Renal cortex interstitium (tissue), 11 donors: ENCODE measurements around the gene C20orf173. TPM values are rescaled to one million over a fixed set of nuclear protein-coding genes. Genes with fewer than 3 reads are reported as not detected.

Source experiments
- DNase-seq, 11 donors: peaks; one replicate each; pipeline ENCODE4 v3.0.0-alpha.2; 2013; ENCODE audit warnings: low read depth in 9 of 11, low spot score in 4 of 11; ENCODE audit errors: extremely low read depth in 1 of 11
- polyA plus RNA-seq, 3 donors: library from polyadenylated mRNA; unstranded; fragments of 120-200 nt; gene quantifications; one replicate each; pipeline ENCODE4 v1.2.1, GENCODE V29; 2013; ENCODE audit not compliant: insufficient read length in 3 of 3

The C20orf173 gene
- polyA plus RNA-seq, 3 donors = 0.15 TPM; not detected in 2

GRCh38 chr20:35514371-35514932 lies 15.0 kb downstream of the C20orf173 start:
- no peak for DNase-seq

DNA sequence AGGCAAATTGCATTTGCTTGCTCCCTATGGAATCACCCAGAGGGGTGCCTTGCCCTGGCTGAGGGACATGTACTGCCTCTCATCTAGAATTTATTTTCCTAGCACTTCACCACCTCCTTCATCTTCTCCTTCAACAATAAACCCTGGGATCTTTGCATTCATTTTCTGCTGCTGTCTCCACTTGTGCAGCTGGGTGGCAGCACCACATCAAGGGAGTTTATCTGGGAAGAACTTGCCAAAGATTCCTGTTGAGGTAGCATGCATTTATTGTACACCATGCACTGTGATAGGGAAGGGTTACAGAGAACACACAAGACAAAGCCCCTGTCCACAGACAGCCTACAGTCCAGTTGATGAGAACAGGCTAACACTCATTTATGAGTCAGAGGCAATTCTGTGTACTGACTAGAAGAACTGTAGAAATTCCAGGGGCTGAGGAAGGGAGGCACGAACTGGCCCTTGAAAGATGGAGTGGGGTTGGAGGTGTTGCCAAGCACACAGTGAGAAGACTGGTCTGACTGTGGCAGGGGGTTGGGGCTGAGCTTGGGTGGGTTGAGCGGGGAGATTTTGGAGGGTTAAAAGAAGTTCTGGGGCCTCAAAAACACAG lies 17.5 kb downstream of the C20orf173 start:
- peak in 9 of 11 donors; percentile 3 to 15 (median 7) for DNase-seq

DNA sequence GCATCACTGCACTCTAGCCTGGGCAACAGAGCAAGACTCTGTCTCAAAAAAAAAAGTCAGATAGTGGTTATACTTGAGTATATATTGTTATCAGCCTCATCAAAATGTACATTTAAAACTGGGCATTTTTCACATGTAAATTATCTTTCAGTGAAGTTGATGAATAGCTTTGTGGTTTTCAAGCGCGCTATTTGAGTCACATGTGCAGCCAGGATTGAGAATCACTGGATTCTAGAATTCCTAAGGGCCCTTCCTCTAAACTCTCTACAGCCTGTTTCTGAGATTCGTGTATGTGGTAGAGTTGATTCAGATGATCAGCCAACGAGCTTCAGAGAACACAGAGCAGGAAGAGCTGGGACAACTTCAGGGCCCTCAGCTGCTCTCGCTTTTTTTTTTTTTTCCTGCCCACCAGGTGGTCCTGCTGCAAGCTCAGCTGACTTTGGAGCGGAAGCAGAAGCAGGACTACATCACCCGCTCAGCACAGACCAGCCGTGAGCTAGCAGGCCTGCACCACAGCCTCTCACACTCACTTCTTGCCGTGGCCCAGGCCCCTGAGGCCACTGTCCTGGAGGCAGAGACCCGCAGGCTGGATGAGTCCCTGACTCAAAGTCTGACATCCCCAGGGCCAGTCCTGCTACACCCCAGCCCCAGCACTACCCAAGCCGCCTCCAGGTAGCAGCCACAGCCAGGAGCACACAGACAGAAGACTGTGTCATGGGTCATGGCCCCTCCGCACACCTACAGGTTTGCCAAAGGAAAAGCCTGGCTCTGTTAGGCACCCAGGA lies 18.3 kb downstream of the C20orf173 start:
- no peak for DNase-seq

DNA sequence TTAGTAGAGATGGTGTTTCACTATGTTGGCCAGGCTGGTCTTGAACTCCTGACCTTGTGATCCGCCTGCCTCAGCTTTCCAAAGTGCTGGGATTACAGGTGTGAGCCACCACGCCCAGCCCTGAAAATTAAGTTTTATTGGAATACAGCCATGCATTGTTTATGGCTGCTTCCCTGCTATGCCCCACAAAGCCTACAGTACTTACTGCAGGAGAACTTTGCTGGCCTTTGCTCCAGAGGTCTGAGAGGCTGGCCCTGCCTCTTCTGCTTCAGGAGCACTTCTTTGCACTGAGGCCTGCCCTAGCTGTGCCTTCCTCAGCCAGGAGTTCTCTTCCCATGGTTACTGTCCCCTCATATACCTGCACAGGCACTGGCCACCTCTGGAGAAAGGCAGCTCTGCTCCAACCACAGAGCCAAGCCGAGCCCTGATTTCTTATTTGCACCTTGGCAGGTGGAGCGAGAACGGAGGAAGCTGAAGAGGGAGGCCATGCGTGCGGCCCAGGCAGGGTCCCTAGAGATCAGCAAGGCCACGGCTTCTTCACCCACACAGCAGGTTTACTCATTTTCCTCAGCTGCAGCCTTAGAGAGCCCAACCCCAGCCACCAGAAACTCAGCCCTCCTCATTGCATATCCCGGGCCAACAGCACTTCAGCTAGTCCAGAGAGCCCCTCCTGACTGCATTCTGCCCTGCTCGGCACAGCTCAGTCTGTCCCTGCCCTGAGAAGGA lies 20.8 kb downstream of the C20orf173 start:
- no peak for DNase-seq

- DNase-seq = no peak
Measured at GRCh38 chr20:35506872-35507638, 22.4 kb downstream of the C20orf173 start.

DNA sequence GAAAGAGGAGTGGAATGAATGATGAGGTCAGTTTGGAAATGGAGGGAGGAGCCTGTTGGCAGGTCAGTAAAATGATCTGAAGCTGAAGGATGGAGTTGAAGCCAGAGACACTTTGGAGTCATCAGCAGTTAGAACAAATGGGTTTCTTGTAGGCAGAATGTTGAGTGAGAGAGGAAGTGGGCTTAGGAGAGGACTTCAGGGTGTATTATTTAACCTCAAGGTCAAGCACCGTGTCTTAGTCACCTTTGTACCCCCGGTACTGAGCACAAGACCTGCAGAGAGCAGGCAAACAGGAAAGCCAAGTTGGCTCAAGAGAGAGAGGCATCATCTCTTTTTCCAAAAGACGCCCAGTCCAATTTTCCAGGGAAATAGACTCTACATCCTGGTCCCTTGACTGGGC lies 23.3 kb downstream of the C20orf173 start:
- no peak for DNase-seq

DNA sequence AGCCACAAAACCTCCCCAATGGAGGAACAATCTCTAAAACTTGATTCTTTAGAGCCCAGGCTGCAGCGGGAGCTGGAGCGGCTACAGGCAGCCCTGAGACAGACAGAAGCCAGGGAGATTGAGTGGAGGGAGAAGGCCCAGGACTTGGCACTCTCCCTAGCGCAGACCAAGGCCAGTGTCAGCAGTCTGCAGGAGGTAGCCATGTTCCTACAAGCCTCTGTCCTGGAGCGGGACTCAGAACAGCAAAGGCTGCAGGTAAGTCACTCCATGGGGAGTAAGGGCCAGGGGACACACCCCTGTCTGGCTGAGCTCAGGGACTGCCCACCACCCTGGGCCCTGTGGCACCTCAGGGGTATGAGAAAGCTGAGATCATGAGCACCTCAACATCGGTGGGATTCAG lies 24.7 kb downstream of the C20orf173 start:
- DNase-seq = no peak

GRCh38 chr20:35503841-35504561 lies 25.5 kb downstream of the C20orf173 start:
- no peak for DNase-seq

DNA sequence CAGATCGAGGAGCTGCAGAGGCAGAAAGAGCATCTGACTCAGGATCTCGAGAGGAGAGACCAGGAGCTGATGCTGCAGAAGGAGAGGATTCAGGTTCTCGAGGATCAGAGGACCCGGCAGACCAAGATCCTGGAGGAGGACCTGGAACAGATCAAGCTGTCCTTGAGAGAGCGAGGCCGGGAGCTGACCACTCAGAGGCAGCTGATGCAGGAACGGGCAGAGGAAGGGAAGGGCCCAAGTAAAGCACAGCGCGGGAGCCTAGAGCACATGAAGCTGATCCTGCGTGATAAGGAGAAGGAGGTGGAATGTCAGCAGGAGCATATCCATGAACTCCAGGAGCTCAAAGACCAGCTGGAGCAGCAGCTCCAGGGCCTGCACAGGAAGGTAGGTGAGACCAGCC lies 26.2 kb downstream of the C20orf173 start:
- DNase-seq = no peak

- DNase-seq = no peak
Measured at GRCh38 chr20:35502352-35502751, 27.1 kb downstream of the C20orf173 start.

- no peak for DNase-seq
Measured at GRCh38 chr20:35499271-35499670, 30.2 kb downstream of the C20orf173 start.

- DNase-seq = no peak
Measured at GRCh38 chr20:35497780-35498189, 31.7 kb downstream of the C20orf173 start.

GRCh38 chr20:35497320-35497719 lies 32.1 kb downstream of the C20orf173 start:
- no peak for DNase-seq

GRCh38 chr20:35496481-35496880 lies 33.0 kb downstream of the C20orf173 start:
- DNase-seq = no peak

- DNase-seq = no peak
Measured at GRCh38 chr20:35492352-35492751, 37.1 kb downstream of the C20orf173 start.

DNA sequence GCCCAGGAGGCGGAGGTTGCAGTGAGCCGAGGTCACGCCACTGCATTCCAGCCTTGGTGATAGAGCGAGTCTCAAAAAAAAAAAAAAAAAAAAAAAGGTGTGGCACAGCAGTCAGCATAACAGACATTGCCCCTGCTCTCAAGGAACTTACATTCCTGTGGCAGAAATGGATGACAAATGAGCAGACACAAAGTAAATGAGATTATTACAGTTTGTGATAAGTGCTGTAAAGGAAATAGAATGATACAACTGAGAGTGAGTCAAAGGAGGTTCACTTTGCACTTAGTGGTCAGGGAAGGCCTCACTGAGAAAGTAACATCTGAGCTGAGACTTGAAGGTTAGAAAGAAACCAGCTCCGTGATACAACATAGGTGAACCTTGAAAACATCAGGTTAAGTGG lies 37.6 kb downstream of the C20orf173 start:
- DNase-seq = no peak

- no peak for DNase-seq
Measured at GRCh38 chr20:35490736-35491181, 38.7 kb downstream of the C20orf173 start.

DNA sequence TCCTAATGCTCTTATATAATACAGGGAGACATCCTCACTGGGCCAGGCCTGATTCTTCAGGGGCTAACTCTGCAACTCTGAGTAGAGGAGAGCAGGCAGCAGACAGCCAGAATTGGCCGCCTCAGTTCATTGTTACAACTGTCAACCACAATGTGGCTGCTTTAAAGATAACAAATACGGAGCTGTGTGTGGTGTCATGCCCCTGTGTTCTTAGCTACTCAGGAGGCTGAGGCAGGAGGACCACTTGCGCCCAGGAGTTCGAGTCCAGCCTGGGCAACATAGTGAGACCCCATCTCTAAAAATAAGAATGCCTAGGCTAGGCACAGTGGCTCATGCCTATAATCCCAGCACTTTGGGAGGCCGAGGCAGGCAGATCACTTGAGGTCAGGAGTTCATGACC lies 39.7 kb downstream of the C20orf173 start:
- no peak for DNase-seq
